GM06990 (cell line): ENCODE results near the gene SST.
"Not testable (repeated sequence)": the region's sequence is repeated elsewhere in the genome, so short reads cannot be mapped to it uniquely, and the experiment has no call there.

Experiments
- DNase-seq: peaks from one replicate; pipeline ENCODE4 v3.0.0-alpha.2; 2011; ENCODE audit not compliant: insufficient read length; ENCODE audit errors: extremely low read depth
- H3K27me3 ChIP-seq: replicated peaks from 2 replicates; pipeline ENCODE4 v1.6.0; 2011; ENCODE audit warnings: low read length; ENCODE audit not compliant: control insufficient read depth, insufficient read depth
- H3K36me3 ChIP-seq: 2 replicates; pipeline ENCODE4 v1.5.1; 2011; ENCODE audit warnings: low read length; ENCODE audit not compliant: control insufficient read depth, insufficient read depth
- H3K4me3 ChIP-seq: replicated peaks from 2 replicates; pipeline ENCODE4 v1.5.1; 2011; ENCODE audit warnings: low read depth, mild to moderate bottlenecking, control low read depth, low read length
- CTCF ChIP-seq: IDR thresholded peaks from 2 replicates; pipeline ENCODE4 v1.5.1; 2011; ENCODE audit warnings: low read length, control low read depth, mild to moderate bottlenecking, inconsistent platforms; ENCODE audit not compliant: insufficient read depth, poor library complexity, severe bottlenecking

SST gene

GRCh38 chr3:187684444-187684843 lies 14.2 kb upstream of the SST start:
- no peaks in the 10 kb centered on the region; the same call in 1 of the 2 replicates for H3K27me3 ChIP-seq
- TF ChIP-seq CTCF = no peak
- H3K36me3 ChIP-seq = no peaks in the 10 kb centered on the region
- no peak overlapping the region for H3K4me3 ChIP-seq
- no peak for DNase-seq

- H3K27me3 ChIP-seq, H3K4me3 ChIP-seq, DNase-seq, H3K36me3 ChIP-seq: not testable (repeated sequence)
Observed at GRCh38 chr3:187681756-187682155, 11.6 kb upstream of the SST start.

GRCh38 chr3:187679638-187680396 lies 9.6 kb upstream of the SST start:
- TF ChIP-seq CTCF = peak; percentile 92
- Histone ChIP-seq H3K36me3 (no peaks in the 10 kb centered on the region), H3K4me3 (no peak overlapping the region), H3K27me3 (no peaks in the 10 kb centered on the region)
- DNase-seq = no peak

- DNase-seq = no peak
- H3K27me3 ChIP-seq = no peaks in the 10 kb centered on the region
- no peak overlapping the region for H3K4me3 ChIP-seq
- TF ChIP-seq CTCF = peak; percentile 65
- no peaks in the 10 kb centered on the region for H3K36me3 ChIP-seq
Observed at GRCh38 chr3:187678726-187679268, 8.6 kb upstream of the SST start.

GRCh38 chr3:187677604-187678003 lies 7.4 kb upstream of the SST start:
- H3K4me3 ChIP-seq = no peak overlapping the region
- H3K36me3 ChIP-seq = no peaks in the 10 kb centered on the region
- no peak for DNase-seq
- no peak for TF ChIP-seq CTCF
- H3K27me3 ChIP-seq = no peaks in the 10 kb centered on the region; the same call in 1 of the 2 replicates

- Histone ChIP-seq H3K4me3 (no peak overlapping the region), H3K27me3 (no peaks in the 10 kb centered on the region; the same call in 1 of the 2 replicates), H3K36me3 (no peaks in the 10 kb centered on the region)
- TF ChIP-seq CTCF = no peak
- no peak for DNase-seq
Observed at GRCh38 chr3:187673012-187673411, 2.8 kb upstream of the SST start.
